ENCODE measurements around the gene ACAD11.

DNA sequence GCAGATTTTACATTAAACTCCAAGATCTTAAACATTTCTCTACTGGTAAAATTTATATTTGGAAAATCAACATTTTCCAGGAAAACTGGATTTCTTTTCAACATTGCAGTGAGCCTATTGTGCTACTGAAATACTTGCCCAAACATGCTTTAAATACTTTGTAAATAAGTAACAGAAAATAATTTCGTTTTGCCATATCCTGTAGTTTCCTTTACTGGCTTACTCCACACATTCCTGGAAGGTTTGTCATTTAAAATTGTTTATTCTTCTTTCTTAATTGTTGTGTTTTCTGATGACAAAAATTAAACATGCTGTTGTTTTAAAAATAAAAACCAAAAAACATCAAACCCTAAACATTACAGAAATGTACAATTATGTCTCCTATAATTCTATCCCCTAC is 22.0 kb downstream of the ACAD11 start:
- TF ChIP-seq, protein P1, sequence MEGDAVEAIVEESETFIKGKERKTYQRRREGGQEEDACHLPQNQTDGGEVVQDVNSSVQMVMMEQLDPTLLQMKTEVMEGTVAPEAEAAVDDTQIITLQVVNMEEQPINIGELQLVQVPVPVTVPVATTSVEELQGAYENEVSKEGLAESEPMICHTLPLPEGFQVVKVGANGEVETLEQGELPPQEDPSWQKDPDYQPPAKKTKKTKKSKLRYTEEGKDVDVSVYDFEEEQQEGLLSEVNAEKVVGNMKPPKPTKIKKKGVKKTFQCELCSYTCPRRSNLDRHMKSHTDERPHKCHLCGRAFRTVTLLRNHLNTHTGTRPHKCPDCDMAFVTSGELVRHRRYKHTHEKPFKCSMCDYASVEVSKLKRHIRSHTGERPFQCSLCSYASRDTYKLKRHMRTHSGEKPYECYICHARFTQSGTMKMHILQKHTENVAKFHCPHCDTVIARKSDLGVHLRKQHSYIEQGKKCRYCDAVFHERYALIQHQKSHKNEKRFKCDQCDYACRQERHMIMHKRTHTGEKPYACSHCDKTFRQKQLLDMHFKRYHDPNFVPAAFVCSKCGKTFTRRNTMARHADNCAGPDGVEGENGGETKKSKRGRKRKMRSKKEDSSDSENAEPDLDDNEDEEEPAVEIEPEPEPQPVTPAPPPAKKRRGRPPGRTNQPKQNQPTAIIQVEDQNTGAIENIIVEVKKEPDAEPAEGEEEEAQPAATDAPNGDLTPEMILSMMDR (IDR thresholded peaks at IDR 0.05): no peak
- TF ChIP-seq POLR2A (IDR thresholded peaks at IDR 0.05): no peak
